Non-pigmented ciliary epithelial cell (primary cell): ENCODE measurements around the gene TCL1B.
"Not testable (repeated sequence)": the region's sequence is repeated elsewhere in the genome, so short reads cannot be mapped to it uniquely, and the experiment has no call there.

Experiments used
- DNase-seq: peaks from one replicate; pipeline ENCODE4 v3.0.0-alpha.2; 2010; ENCODE audit warnings: low read depth

TCL1B gene

DNA sequence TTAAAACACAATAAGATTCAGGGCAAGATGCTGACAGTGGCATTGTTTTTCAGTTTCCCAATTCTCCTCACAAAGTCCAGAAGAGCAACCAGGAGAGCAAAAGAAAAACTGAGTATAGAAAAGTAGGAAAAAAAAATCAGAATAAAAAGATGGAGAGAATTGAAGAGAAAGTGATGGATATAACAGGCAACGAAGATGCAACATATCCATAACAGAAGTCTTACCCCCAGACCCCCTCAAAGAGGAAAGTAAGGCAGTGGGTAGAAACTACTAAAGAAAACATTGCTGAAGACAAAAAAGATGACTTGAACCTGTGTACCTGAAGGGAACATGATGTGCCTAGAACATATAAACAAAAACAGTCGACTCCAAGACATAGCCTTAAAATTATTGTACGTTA lies 17.1 kb downstream of the TCL1B start:
- DNase-seq: no peak

DNA sequence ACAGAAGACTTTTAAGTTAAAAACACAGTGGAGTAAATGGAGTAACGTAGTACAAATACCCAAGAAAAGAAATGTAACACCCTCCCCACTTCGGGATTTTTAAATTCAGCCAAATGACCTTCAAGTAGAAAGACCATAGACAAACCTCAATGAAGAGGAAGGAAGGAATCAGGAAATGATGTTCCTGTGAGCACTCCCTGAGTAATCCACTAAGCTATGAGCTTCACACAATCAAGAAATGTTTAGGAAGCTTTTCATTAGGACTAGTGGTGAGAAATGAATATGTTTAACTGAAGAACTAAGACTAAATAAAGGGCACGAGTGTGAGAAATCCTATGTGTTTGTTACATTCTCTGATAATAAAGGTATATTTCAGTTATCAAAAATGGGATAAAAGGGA lies 17.6 kb downstream of the TCL1B start:
- no peak for DNase-seq

DNA sequence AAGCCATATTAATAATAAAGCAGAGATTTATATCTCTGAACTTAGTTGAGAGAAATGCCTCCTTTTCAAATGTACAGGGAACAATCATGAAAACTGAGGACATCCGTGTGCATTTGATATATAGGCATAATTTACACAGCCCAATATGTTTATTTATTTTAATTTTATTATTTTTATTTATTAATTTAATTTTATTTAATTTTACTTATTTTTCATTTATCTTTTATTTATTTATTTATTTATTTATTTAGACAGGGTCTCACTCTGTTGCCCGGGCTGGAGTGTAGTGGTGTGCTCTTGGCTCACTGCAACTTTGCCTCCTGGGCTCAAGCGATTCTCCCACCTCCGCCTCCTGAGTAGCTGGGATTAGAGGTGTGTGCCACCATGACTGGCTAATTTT lies 19.3 kb downstream of the TCL1B start:
- no peak for DNase-seq

DNA sequence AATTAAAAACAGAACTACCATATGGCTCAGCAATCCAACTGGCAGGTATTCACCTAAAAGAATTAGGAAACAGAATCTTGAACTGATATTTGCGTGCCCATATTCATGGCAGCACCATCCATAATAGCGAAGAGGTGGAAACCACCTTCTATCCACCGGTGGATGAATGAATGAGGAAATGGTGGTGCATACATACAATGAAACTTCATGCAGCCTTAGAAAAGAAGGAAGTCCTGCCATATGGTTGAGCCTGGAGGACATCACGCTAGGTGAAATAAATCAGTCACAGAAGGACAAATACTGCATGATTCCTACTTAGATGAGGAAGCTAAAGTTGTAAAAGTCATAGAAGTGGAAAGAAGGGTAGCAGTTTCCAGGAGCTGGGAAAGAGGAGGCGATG lies 21.1 kb downstream of the TCL1B start:
- DNase-seq: no peak

DNA sequence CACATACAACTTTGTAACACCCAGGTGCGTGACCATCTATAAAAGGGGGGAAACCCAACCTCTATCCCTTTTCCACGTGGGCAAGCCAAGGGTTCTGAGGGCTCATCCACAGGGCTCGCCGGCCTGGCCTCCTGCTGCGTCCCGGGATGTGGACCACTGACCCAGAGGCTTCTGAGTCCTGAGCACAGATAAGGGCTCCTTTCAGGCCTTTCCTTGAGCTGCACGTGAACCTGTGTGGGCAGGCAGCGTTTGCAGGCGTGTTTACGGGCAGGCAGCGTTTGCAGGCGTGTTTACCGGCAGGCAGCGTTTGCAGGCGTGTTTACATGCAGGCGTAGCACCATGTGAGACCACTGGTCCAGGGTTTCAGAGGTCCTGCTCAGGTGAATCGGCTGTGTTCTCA lies 23.9 kb downstream of the TCL1B start:
- DNase-seq: no peak

DNA sequence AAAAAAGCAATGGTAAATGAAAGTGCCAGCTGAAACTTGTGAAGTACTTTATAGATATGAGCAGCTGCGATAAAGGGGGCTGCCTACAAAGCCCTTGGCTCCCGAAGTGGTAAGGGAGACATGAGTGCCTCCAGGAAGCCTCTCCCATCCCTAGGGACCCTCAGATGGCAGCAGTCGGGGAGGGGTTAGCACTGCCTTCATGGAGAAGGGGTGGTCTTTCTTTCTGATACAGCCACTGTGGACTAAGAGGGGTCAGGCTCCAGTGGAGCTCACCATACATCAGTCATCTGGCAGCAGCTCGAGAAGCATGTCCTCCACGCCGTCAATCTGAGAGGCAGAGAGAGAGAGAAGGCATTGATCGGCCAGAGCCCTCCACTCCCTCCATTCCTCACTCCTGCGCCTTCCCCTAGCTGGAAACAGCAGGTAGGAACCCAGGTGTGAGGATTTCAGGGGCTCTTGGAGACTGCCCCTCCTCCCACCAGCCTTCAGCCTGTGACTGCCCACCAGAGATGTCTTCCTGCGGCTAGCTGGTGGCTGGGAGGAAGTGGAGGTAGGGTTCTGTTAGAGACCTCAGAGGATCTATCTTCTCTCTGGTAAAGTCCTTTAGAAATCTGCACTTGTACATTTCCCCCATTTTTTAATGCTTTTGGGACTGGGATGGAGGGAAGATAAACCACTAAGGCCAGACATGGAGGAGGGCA lies 25.4 kb downstream of the TCL1B start:
- no peak for DNase-seq

DNA sequence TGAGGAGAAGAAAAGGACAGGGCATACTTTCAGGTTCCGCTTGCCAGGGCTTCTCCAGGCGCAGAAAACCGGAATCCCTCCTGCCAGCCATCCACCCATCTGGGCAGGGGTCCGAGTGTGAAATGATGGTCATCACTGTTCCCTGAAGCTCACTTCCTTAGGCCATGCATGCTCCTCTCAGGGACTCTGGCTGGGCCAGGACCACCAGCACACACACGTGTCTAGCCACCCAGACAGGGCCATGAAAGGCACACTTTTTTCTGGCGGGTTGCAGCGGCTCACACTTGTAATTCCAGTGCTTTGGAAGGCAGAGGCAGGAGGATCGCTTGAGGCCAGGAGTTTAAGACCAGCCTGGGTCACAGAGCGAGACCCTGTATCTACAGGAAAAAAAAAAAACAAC lies 26.2 kb downstream of the TCL1B start:
- no peak for DNase-seq

DNA sequence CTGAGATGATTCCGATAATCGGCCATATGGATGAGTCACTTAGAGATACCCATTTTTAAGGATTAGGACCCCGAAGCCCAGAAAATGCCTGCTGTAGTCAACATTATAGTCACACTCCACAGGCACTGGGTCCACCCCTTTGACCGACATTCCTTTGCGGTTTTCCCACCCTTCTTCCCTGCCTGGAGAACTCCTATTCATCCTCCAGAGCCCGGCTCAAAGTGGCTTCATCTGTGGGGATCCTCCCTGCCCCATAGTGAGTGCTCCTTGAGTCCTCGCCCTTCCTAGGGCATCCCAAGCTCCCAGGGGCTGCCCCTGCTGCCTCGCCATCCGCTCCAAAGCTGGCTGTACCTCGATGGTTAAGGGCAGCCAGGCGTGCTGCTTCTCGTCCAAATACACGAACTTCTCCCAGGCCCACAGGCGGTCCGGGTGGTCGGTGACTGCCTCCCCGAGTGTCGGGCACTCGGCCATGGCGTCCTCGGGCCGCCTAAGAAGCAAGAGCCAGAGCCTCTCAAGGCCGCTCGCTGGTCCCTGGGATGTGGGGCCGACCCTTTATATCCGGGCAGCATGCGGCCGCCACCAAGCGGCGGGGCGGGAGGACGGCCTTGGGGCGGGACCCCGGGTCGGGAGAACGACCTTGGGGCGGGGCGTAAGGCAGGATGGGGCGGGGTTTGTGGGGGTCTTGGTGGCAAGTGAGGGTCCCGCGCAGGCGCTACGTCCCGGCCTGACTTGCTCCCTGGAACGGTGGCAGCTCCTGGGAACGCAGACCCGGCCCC lies 27.6 kb downstream of the TCL1B start, which contains the start of gene TCL1A:
Gene TCL1A, minus strand, starts transcription at position 530 of the 776 bp plus-strand sequence. Its CDS starts 59 bp downstream, at position 471.
- DNase-seq: no peak

DNA sequence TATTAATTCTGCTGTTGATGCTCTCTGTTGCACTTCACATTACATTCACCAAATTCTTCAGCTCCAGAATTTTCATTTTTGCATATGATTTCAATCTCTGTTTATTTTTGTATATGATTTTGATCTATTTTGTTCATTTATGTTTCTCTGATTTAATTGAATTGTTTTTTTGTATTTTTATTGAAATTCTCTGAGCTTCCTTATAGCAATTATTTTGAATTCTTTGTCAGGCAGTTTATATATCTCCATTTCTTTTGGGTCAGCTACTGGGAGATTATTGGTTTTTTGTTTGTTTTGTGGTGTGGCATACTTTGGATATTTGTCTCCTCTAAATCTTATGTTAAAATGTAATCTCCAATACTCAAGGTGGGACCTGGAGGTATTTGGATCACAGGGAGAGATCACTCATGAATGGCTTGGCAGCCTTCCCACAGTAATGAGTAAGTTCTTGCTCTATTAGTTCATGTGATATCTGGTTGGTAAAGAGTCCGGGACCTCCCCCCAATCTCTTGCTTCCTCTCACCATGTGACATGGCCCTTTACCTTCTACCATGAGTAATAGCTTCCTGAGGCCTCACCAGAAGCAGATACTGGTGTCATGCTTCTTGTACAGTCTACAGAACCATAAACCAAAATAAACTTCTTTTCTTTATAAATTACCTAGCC lies 36.4 kb downstream of the TCL1B start:
- no peak for DNase-seq

DNA sequence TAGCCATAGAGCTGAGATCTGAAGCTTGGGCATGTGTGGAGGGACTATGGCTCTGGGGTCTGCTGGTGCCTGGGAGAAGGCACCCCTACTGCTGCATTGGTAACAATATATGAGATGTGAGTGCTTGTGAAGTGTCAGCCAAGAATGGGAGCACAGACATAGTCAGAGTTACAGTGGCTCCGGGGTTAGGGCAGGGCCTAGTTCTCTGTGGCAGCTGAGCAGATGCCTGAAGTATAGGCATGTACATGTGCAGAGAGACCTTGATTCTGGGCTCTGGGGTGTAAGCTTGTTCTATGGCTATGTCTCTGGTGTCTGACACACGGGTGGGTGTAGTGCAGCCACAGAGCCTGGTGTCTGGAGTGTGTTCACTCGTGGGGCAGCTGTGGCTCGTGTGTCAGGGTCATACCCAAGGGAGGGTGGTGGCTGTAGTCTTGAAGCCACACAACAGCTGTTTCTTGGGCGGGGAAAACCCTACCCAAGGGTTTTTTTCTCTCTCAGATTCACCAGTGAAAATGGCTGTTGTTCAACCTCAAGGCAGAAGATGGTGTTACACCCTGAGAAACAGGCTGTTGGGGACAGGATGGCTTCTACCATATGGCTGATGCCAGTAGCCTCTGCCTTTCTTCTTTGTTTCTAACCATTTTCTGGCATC lies 39.6 kb downstream of the TCL1B start:
- no peak for DNase-seq

DNA sequence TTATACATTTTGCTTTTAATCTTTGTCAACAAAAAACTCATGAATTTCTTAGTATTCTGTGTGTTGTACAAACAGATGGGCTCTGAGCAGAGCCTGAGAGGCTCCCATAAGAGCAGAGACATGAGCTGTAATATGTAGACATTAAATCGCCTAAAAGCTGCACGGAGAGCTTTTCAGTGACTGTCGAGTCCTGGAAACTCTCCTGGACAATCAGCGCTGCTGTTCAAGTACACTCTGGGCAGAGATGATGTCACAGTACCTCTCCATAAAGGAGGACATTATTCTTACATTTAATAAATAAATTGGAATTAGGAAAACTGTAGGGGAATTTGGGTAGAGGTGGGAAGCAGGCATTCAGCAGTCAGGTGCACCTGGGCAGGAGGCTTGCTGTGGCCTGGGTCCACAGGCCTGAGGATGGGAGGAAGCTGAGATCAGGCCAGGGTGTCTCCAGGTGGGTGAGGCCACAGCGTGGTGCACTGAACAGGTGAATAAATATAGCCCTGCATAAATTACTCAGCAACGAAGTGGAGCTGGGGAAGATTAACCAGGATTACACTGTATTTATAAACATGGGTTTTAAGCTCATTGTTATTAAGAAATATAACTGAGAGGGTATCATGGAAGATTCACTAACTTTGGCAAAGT lies 41.0 kb downstream of the TCL1B start:
- DNase-seq: no peak

DNA sequence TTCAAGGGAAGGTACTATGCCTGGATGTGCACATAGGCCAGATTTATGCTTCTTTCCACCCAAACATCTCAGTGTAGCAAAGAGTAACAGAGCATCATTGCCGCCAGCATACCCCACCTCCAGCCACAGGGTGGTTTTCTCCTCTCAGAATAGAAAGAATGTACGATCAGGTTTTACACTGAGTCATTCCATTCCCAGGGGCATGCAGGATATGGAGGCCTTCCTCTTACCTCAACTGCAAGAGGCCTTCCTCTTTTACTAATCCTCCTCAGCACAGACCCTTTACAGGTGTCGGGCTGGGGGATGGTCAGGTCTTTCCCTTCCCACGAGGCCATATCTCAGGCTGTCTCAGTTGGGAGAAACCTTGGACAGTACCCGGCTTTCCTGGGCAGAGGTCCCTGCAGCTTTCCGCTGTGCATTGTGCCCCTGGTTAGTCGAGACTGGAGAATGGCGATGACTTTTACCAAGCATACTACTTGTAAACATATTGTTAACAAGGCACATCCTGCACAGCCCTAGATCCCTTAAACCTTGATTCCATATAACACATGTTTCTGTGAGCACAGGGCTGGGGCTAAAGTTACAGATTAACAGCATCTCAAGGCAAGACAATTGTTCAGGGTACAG lies 43.3 kb downstream of the TCL1B start:
- not testable (repeated sequence) for DNase-seq

DNA sequence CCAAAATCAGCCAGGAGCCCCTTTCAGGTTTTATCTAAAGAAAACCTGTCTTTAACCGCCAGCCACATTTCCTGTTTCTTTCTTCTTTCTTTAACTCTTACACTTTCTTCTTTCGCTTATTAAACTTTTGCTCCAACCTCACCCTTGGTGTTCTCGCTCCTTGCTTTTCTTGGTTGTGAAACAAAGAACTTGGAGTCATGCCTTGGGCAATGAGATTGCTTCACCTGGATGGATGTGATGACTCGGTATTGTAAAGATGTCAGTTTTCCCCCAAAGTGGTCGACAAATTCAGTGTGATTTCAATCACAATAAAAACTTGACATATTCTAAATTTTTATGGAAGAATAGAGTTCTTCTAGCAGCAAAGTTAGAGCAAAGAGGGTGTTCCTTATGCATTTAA lies 43.9 kb downstream of the TCL1B start:
- no peak for DNase-seq

DNA sequence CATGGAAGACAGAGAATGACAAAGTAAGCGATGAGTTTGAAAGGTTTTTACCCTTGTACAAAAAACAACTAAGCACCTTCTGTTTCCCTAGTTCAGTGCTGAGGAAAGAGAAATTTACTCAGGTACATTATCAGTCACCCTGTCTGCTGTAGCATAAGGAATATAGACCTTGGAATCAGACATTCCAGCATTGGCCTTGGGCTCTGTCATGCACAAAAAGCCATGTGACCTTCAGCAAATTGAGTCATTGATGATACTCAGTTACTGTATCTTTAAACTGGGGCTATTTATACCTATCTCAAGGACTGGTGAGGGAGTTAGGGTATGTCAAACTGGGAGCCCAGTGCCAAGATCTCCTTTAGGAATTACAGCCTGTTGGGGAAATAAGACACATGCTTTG lies 47.0 kb downstream of the TCL1B start:
- DNase-seq: no peak

DNA sequence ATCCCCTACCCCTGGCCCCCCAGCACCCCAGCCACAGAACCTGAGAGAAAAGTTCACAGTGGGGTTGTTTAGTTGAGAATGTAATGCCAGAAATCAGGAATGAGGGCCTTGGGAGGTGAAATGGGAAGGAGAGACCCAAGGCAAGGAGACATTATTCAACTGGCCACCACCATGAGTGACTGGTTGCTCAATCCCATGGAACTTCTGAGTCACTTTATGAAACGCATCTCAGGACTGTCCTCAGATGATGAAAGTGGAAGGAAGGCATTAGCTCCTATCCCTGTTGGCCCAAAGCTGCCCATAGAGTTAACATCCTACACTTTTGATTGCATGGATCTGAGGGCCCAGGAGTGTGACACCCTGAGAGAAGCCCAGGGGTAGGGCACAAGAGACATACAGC lies 53.1 kb downstream of the TCL1B start:
- DNase-seq: no peak

DNA sequence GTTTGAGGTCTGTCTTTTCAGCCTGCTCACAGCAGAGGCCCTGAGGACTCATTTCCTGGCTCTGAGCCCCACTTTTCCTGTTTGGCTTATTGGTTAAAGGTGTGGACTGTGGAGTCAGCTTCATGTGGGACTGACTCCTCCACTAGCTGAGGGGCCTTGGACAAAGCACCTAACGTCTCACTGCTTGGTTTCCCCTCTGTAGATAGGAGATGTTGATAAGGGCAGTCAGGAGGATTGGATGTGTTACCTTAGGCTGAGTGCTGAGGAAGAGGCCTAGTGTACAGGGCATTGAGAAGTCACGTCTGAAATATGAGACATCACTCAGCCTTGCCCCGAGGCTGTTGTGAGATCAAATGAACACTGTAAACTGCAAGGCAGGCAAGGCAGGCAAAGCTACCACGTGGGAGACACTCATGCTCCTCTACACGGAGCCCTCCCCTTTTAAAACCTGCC lies 54.8 kb downstream of the TCL1B start:
- DNase-seq: no peak

DNA sequence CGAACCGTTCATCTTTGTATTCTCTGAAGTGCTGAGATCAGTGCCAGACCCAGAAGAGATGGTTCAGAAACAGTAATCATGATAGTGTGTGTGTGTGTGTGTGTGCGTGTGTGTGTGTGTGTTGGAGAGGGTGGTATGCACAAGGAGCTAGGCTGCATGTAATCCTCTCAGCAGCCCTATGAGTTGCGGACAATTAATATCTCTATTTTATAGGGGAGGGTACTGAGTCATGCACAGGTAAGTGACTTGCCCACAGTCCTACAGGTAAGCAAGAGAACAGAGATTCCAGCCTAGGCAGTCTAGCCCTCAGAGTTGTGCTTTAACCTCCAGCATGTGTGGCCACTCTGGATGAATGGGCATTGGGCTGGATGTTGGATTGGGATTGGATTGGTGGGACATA lies 55.6 kb downstream of the TCL1B start:
- no peak for DNase-seq
